NCI-H1417 treated with DMSO at 0.1 percent for 48 hours (cell line): ENCODE results near the gene FNDC10.
"Not testable (repeated sequence)": the region's sequence is repeated elsewhere in the genome, so short reads cannot be mapped to it uniquely, and the experiment has no call there.

ENCODE experiments used
- DNase-seq: peaks from one replicate; lab custom pipeline; 2025; lab: John Stamatoyannopoulos, UW

FNDC10 gene

DNA sequence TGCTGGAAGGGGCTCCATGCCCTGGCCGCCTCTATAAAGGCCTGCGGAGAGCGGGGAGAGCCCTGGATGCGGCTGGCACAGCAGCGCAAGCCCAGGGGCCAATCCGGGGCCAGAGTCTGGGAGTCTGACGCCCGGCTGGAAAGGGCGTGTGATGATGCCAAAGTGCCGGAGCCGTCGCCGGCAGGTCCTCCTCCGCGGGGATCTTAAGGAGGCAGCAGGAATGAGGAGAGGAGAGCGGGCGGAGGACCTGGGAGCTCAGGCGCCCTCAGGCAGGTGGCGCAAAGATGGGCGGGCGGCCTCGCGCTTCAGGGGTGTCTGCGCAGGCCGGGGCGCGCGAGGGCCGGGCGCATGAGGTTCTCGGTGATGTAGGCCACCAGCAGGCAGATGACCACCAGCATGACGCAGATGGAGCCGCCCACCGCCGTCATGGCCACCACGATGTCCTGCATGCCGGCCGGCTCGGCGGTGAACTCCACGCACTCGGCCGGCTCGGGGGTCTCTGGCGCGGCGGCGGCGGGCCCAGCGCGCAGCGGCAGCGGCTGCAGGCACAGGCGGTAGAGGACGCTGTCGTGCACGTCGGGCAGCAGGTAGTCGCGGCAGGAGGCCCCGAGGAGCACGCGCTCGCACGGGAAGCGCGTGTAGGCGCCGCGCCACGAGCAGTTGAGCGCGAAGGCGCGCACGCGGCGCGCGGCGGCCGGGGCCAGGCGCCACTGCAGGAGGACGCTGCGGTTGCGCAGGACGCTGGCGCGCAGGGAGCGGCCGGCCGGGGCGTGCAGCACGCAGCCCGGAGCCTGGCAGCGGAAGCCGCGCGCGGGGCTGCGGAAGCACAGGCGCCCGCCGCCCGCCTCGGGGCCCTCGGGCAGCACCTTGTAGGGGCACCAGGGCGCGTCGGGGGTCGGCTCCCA is 653 bp downstream of the FNDC10 start:
- DNase-seq, result no peak

DNA sequence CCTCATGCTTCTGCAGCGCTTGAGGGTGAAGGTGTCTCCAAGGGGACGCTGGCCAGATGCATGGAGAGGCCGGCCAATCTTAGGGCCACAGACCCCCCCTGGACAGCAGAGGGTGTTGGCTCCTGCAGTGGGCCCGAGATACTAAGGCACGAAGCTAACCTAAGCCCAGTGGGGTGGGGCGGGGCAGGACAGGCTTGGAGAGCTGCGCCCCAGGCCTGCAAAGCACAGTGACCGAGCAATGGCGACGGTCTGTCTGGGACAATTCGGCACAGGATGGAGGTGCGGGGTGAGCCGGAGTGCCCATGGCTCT is 1.3 kb downstream of the FNDC10 start:
- no peak for DNase-seq

DNA sequence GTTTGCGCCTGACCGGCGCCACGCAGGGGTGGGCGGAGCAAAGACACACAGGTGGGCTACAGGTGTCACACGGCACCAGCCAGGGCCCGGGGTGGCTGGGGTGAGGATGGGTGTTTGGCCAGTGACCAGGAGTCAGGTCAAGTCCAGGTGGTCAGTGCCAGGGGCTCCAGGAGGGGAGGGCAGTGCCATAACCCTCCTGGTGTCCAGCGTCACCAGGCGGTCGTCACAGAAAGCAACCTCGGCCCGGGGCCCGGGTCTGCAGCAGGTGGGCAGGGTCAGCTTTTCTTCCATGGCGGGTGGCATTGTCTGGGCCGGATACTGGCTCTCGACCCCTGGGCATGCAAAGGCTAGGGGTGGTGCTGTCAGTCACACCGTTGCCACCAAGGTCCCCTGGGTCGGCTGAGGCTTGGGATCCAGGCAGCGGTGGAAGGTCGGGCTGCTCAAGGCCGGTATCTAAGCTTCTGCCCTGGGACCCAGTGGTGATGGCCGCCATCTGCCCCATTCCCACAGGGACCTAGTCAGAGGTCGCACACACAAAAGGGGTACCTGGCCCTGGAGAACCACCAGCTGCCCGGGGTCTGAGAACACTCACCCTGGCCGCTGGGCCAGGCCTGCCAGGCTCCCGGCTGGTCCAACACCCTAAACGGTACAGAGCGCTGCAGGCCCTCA is 1.8 kb downstream of the FNDC10 start:
- DNase-seq, result no peak

DNA sequence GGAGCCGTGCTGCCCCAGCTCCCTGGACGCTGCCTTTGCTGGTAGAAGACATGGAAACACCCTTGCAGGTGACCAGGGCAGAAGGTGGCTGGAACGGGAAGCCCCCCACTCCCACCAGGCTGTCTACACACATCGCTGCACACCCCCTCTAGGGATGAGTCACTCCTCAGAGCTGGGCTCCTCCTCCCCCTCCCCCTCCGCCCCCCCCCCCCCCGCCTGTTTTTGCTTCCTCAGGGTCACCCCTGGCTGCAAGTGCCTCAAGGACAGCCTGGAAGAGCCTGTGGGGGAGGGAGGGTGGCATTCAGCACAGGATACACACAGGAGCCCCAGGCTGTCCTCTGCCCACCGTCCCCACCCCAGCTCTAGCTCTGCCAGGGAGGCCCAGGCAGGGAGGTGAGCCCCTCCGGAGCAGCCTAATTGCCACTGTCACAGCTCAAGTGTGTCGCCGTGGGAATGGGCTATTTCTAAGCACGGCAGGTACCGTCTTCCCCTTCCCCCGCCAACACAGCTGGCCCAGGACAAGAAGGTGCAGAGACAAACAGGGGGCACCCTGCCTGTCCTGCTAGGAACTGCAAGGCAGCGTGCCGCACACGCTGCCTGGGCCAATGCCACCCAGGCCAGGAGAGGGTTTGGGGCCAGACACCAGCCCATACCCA is 2.5 kb downstream of the FNDC10 start:
- DNase-seq, result no peak

DNA sequence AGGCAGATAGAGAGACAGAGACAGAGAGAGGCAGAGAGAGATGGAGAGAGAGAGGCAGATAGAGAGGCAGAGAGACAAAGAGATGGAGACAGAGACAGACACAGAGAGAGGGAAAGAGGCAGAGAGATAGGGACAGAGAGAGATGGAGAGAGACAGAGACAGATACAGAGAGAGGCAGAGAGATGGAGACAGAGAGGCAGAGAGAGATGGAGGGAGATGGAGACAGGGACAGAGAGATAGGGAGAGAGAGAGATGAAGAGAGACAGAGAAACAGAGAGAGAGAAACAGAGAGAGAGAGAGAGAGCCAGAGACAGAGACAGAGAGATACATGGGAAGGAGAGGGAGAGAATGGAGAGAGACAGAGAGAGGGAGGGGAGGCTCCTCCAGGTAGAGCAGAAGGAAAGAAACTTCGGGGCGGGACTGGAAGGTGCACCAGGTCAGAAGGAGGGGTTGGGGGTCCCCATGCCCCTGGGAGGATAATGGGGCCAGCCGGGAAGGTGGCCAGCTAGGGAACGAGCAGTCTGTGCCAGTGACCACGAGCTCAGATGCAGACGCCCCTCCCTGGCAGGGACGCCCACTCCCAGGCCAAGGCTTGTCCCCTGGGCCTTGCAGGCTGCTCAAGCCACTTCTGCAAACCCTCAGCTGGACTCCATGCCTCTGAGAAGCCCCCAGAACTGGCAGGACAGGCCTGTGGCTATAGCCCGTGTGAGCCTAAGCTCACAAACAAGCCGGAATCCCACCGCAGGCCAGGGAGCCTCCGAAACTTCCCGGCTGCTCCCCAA is 3.3 kb downstream of the FNDC10 start:
- no peak for DNase-seq

DNA sequence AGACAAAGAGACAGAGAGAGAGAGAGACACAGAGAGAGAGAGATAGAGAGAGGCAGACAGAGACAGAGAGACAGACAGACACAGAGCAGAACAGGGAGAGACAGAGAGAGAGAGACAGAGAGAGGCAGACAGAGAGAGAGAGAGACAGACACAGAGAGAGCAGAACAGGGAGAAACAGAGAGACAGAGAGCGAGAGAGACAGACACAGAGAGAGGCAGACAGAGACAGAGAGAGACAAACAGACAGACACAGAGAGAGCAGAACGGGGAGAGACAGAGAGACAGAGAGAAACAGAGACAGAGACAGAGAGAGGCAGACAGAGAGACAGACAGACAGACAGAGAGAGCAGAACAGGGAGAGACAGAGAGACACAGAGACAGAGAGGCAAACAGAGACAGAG is 4.6 kb downstream of the FNDC10 start:
- not testable (repeated sequence) for DNase-seq

DNA sequence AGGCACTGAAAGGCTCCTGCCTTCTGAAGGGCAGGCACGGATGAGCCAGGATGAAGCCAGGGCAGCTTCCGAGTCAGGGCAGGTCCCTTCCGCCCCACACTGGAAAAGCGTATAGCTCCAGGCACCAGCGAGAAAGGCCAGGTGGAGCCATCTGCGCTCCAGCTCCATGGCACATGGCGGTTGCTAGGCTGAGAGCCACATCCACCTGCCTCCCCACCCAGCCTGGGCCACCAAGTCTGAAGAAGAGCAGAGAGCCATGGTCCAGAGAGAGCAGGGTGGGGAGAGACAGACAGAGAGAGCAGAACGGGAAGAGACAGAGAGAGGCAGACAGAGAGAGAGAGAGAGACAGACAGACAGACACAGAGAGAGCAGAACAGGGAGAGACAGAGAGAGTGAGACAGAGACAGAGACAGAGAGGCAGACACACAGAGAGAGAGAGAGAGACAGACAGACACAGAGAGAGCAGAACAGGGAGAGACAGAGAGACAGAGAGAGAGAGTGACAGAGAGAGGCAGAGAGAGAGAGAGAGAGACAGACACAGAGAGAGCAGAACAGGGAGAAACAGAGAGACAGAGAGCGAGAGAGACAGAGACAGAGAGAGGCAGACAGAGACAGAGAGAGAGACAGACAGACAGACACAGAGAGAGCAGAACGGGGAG is 5.2 kb downstream of the FNDC10 start:
- DNase-seq, result no peak

DNA sequence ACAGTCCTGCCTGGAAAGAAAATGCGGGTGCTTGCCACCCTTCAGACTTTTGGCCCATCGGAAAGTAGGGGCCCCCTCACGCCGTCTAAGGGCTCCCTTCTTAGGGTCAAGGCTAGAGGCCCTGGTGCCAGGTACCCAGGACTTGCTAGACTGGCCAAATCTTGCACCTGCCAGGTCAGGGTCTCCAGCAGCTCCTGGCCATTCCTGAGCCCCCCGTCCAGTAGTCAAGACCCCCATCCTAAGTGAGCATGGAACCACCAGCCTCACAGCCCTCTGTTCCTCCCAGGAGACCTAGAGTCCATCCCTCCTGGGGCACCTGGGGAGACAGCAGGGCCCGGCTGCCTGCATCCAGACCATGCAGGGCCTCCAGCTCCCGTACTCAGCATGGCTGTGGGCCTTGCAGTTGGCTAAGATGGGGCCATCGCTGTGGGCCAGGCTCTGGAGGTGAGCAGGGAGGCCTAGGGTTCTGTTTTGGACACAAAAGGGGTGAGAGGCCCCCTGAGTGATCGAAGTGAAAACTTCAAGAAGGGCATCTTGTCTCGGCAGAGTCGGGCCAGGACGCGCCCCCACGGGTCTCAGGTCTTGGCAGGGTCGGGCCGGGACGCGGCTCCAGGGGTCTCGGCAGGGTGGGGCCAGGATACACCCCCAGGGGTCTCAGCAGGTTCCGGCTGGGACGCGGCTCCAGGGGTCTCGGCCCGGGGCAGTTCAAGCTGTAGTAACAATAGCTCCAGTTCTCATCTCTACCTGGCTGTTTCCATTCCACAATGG is 5.9 kb downstream of the FNDC10 start:
- DNase-seq, result no peak

DNA sequence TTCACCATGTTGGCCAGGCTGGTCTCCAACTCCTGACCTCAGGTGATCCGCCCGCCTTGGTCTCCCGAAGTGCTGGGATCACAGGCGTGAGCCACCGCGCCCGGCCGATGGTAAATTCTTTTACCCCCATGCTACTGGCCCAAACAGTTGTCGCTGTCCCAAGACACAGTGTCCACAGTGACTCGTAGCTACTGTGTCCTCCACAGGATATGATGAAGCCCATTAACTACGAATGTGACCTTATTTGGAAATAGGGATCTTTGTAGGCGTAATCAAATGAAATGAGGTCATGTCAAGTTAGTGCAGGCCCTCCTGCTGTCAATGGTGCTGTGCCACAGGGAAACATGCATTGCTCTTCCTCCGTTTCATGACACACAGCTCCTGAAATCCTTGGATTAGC is 8.5 kb downstream of the FNDC10 start:
- DNase-seq, result no peak

DNA sequence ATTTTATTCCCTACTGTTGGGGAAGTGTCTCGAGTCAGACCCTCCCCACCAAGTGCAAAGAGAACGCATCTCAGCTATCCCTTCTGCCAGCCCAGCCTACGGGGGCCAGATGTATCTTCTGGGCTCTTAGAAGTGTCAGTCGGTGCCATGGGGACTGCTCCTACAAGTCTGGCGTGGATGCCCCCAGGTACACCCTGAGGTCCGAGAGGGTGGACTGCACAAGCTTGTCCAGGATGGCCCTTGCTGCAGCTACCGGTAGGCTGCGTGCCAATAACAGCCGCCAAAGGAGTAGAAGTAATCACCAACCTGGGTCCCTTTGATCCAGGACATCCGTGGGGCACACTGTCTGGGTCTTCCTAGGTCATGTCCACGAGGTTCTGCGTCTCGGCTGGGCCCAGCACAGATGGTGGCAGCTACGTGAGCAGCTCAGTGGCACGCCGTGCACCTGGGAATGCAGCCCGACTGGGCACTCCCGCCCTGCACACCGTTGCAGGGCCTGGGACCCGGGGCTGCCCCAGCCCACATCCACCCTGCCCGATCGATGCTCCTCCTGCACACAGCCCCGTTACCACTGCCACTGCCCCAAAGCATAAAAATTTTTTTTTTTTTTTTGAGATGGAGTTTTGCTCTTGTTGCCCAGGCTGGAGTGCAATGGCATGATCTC is 16.5 kb downstream of the FNDC10 start:
- DNase-seq, result no peak

DNA sequence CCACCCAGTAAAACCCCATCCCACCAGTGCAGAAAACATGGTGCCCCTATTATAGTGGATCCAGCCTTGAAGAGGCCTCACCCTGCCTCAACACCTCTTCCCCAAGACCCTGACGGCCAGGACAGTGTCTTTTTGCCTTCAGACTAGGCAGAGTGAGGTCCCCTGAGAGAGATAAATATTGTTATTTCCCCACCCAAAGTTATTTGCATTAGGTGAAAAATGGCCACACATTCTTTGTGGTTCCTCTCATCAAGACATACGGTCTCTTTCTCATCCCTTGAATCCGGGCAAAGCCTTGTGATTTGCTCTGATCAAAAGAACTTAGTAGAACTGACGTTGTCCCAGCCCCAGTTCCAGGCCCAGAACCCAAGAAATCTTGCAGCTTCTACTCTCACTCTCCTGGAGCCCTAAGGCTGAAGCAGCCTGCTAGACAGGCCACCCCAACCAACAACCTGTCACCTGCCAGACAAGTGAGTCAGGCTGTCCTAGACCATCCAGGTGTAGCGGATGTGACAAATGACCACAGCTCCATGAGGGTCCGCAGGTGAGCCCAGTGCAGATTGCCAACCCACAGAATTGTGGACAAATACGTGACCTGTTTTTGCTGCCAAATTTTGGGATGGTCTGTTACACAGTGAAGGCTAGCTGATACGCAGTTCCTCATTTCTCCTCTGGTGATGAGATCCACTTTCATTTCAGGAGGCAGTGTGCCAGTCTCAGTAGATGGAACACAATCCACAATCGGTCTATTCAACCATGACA is 17.2 kb downstream of the FNDC10 start:
- DNase-seq, result no peak

DNA sequence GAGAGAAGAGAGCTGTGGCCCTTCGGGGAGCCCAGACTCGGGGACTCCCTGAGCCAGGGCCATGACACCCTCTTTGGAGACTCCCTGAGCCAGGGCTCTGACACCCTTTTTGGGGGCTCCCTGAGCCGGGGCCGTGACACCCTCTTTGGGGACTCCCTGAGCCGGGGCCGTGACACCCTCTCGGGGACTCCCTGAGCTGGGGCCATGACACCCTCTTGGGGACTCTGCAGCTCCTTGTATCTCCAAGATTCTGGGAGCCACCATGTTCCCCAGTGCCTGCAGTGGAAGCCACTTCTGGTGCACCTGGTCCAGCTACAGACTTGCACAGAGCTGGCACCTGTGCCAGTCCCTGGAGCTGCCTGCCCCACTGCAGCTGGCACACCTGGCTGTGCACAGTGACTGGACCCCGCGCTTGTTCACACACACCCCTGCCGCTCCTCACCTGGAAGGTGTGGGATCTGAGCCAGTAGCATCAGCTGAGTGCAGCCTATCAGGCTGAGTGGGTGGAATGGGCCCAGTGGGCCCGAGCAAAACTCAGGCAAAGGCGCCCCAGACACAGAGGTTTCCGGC is 21.5 kb downstream of the FNDC10 start:
- DNase-seq, result no peak

DNA sequence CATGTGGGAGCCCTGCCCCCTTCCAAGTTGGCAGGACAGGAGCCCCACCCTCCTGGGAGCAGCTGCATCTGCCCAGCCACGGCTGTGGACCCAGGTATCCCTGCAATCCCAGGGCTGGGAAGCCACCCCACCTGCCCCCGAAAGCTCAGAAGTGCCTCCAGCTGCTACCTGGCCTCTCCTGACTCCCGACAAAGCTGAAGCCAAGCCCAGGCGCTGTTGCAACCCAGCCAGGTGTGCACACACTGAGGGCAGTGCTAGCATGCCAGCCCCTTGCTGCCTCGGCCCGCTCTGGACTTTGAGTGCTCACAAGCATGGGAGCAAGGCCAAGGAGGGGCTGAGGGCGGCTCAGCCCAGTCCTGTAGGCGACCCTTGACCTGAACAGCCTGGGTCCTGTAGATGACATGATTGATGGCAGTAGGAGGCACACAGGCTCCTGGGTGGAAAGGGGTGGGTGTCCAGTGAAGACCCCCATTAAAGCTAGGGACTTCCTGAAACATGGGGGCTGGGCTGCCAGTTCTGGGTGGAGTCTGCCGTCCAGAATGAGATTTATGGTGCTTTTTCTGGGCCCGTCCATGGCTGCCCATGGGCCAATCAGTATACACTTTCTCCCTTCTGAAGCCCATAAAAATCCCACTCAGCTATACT is 22.4 kb downstream of the FNDC10 start:
- no peak for DNase-seq

DNA sequence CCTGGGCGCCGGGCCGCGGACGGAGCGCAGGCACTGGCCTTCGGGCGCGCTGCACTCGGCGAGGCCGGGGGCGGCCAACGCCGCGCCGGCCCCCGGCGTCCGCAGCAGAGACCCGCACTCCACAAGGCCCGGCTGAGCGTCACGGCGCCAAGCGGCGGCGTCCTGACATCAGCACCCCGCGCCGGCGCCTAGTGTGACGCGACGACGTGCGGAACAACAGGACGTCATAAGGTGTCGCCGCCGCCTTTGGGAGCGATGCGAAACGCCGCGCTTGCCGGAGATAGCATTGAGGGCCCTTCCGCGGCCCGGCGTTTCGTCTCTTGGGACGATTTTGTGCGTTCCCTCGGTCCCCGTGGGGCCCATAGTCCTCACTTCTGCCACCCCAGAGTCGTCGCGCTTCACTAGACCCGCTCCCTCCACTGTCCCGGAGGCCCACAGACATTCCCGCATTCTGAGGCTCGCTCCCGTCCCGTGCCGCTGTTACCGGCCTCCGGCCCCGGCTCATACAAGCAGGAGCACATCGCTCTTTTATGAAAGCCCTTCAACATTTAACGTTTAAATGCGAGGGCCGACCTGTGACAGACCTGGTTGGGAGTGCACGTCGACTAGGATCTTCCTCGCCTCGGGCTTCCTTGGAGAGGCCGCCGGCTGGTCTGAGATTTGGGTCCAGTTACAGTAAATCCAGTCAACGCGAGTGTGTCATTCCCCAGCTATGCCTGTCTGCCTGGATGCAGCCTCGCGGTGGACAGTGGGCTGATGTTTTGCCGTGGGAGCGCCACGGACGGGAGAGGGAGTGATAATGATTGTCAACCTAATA is 25.0 kb downstream of the FNDC10 start, which contains the start of gene SSU72:
Gene SSU72 (minus strand): TSS at position 143 of the 817 bp plus-strand sequence. CDS start 306 bp downstream, outside the sequence.
- no peak for DNase-seq

DNA sequence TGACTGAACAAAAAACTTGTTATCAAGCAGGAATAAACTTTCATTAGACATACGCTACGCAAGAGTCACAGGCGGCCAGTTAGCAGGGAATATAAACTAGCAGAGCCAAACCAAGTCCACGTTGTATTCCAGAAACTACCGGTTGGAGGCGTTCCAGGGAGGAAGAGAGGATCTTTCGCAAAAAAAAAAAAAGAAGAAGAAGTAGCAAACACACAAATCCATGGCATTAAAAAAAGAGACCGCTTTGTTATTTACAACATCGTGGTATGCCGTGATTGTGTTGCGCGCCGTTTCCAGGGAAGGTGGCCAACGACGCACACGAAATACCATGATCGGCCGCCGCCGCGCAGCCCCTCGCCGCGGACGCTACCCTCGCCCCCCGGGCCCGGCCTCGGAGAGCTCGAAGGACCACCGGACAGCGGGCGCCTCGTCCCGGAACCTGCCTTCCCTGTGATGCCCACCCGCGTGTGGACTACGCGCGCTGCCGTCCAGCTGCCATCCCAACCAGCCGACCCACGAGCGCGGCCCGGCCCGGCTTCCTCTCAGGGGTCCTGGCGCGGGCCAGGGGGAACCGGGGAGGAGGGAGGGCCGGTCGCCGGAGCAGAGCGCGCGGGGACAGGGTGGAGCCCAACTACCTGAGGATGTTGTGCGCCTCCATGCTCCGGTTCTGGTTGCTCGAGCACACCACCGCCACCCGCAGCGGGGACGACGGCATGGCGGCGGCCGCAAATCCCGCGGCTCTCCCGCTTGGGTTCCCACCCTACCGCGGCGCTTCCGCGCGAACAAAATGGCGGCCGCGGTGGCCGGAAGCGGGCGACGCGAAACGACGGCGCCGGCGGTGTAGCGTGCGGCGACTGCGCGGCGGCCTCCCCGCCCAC is 25.9 kb downstream of the FNDC10 start:
- no peak for DNase-seq

DNA sequence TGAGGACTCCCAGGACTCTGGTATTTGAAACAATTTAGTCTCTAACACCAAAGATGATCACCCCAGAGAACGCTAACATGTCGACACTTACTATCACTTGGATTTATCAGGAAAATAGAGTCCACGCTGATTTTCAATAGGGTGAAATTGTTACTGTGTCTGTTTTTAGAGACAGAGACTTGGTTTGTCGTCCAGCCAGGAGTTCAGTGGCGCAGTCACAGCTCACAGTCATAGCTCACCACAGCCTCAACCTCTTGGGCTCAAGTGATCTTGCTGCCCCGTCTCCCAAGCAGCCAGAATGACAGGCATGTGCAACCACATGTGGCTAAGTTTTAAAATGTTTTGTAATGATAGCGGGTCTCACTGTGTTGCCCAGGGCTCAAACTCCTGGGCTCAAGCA is 30.6 kb downstream of the FNDC10 start:
- no peak for DNase-seq

DNA sequence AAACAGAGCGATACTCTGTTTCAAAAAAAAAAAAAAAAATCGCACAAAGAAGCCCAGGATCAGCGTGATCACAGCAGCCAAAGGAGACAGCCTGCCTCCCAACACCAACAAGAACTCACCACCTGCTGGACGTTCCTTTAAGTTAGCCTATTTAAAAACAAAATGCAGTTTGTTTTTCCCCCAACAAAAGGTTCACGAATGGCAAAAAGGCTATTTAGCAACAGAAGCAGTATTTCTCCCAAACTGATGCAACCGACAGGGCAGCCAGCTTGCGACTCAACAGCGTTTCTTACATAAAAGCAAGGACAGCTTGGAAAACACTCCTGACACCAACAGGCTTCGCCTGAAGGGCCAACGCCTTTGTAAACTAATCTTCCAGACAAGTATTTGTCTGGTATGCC is 32.0 kb downstream of the FNDC10 start:
- no peak for DNase-seq
